Effector memory CD8-positive, alpha-beta T cell (primary cell): ENCODE measurements around the gene SAP30BP.
A peak's percentile ranks its signal among the peaks of the same experiment; 100 is the strongest.

Source experiments
- ATAC-seq: fragments of 150-1000 bp; cut with Tn5 transposase; replicated peaks from 2 replicates; pipeline ENCODE4 v1.10.0; 2021; ENCODE audit warnings: mild to moderate bottlenecking, moderate library complexity
- DNase-seq, 3 experiments: peaks; one replicate each; pipeline ENCODE4 v3.0.0; 2021
- H3K27ac Mint-ChIP-seq, 2 donors: one replicate each; pipeline ENCODE4 v1.8.0; 2022; ENCODE audit warnings: mild to moderate bottlenecking in 2 of 2, mixed read lengths in 2 of 2, moderate library complexity in 2 of 2
- H3K27me3 Mint-ChIP-seq, 2 donors: one replicate each; pipeline ENCODE4 v1.8.0; 2022; ENCODE audit warnings: mixed read lengths in 2 of 2
- H3K36me3 Mint-ChIP-seq: one replicate; pipeline ENCODE4 v1.8.0; 2022; ENCODE audit warnings: mild to moderate bottlenecking, moderate library complexity, mixed read lengths; ENCODE audit not compliant: insufficient read depth
- H3K4me1 Mint-ChIP-seq, 2 donors: one replicate each; pipeline ENCODE4 v1.8.0; 2022; ENCODE audit warnings: low read depth in 2 of 2, mixed read lengths in 2 of 2
- H3K4me3 Mint-ChIP-seq, 2 donors: one replicate each; pipeline ENCODE4 v1.8.0; 2022; ENCODE audit warnings: mild to moderate bottlenecking in 2 of 2, mixed read lengths in 2 of 2, moderate library complexity in 2 of 2
- H3K9me3 Mint-ChIP-seq, 2 donors: one replicate each; pipeline ENCODE4 v1.8.0; 2022; ENCODE audit warnings: mixed read lengths in 2 of 2

SAP30BP gene

DNA sequence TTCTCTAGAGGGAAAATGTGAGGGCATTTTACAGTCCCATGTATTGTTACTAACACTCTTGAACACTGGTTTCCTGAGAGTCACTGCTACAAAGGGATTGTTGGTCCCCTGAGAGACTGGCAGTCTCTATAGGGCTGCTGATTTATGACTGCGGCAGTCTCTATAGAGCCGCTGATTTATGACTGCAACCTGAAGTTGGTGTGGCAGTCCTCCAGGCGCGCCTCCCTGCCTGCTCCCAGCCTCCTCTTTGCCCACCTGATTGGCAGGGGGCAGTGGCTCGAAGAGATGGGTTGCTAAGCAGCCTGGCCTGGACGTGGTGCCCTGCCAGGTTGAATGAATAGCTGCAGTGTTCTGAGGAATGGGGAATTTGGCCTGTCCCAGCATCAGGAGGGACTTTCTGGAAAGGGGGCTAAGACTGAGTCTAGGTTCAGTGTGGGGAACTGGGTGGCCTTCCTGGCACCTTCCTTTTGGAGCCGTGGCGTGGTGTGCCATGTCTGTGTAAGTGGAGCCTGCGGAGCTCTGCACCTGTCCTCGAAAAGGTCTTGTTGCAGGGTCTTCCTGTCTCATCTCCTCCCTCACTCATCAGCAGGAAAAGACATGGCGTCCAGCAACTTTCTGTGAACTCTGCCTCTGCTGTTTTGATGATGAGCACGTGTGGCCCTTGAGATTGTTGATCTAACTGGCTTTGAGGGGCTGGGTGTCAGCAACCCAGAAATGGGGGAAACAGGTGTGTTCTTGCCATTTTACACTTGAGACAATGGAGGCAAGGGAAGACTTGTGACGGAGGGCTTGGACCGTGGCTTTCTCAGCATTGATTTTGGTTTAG, 24.9 kb downstream of the SAP30BP start:
- ATAC-seq, result no peak
- Mint-ChIP-seq H3K27me3 (no peaks in the 10 kb centered on the region), H3K9me3 (no peaks in the 10 kb centered on the region), H3K27ac (peak overlapping the region in 1 of 2 donors; percentile 41), H3K36me3 (peaks cover 71% of the 10 kb centered on the region), H3K4me3 (no peak overlapping the region), H3K4me1 (peaks cover 20 to 35% of the 10 kb centered on the region in 2 donors)
- no peak for DNase-seq

DNA sequence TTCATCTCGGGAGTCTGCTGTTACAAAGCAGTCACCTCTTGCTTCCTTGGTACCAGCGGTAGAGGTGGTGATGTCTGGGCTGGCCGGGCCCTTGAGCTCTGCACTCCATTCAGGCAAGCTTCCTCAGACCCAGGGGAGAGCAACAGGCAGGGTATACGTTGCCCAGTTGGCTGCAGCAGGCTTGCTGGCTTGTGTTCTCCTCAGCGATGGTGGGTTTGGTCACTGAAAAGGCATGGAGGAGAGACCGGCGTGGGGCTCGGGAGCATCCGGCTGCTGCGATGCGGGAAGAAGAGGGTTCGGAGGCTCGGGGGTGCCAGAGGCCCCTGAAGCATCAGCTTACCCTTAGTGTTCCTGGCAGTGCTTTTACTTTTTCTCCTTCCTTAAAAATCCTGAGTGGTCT, 25.8 kb downstream of the SAP30BP start:
- H3K9me3 Mint-ChIP-seq, result no peaks in the 10 kb centered on the region
- peaks cover 73% of the 10 kb centered on the region for H3K36me3 Mint-ChIP-seq
- DNase-seq (no peak), ATAC-seq (no peak)
- H3K4me1 Mint-ChIP-seq, result peaks cover 22 to 30% of the 10 kb centered on the region in 2 donors
- no peak overlapping the region for H3K27ac Mint-ChIP-seq
- no peak overlapping the region for H3K4me3 Mint-ChIP-seq
- no peaks in the 10 kb centered on the region for H3K27me3 Mint-ChIP-seq

GRCh38 chr17:75693500-75694481, 26.7 kb downstream of the SAP30BP start:
- no peaks in the 10 kb centered on the region for H3K9me3 Mint-ChIP-seq
- peaks cover 20 to 26% of the 10 kb centered on the region in 2 donors for H3K4me1 Mint-ChIP-seq
- H3K4me3 Mint-ChIP-seq, result no peak overlapping the region
- DNase-seq (no peak), ATAC-seq (no peak)
- H3K36me3 Mint-ChIP-seq, result peaks cover 75% of the 10 kb centered on the region
- no peaks in the 10 kb centered on the region for H3K27me3 Mint-ChIP-seq
- peak overlapping the region in 1 of 2 donors; percentile 32 for H3K27ac Mint-ChIP-seq

DNA sequence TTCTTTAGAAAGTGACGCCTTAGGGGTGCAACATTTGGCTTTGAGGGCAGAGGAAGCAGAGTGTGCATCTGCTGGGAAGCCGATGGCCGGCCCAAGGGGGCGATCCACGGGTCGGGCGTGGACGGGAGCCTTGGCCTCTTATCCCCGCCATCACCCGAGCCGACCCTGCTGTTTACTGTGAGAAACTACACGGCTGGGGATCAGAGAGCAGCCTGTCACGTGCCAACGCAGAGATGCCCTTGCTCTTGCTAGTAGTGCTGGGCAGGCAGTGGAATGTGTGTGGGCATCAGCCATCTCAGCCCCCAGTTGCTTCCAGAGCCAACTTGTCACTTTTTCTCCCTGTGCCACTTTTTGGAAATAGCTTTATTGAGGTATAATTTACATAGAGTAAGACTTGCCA, 27.4 kb downstream of the SAP30BP start:
- Mint-ChIP-seq H3K27me3 (no peaks in the 10 kb centered on the region), H3K9me3 (no peaks in the 10 kb centered on the region), H3K36me3 (peaks cover 73% of the 10 kb centered on the region), H3K4me3 (no peak overlapping the region), H3K27ac (peak overlapping the region; percentile 32 to 80), H3K4me1 (peaks cover 14 to 19% of the 10 kb centered on the region in 2 donors)
- no peak for DNase-seq
- no peak for ATAC-seq

GRCh38 chr17:75695141-75695829, 28.1 kb downstream of the SAP30BP start:
- H3K4me1 Mint-ChIP-seq, result peaks cover 11 to 15% of the 10 kb centered on the region in 2 donors
- ATAC-seq, result no peak
- H3K27me3 Mint-ChIP-seq, result no peaks in the 10 kb centered on the region
- no peak for DNase-seq
- H3K36me3 Mint-ChIP-seq, result peaks cover 77% of the 10 kb centered on the region
- no peak overlapping the region for H3K4me3 Mint-ChIP-seq
- no peaks in the 10 kb centered on the region for H3K9me3 Mint-ChIP-seq
- H3K27ac Mint-ChIP-seq, result peak overlapping the region in 1 of 2 donors; percentile 80

- no peak overlapping the region for H3K27ac Mint-ChIP-seq
- no peak overlapping the region for H3K4me3 Mint-ChIP-seq
- no peaks in the 10 kb centered on the region for H3K27me3 Mint-ChIP-seq
- ATAC-seq (no peak), DNase-seq (no peak)
- H3K9me3 Mint-ChIP-seq, result no peaks in the 10 kb centered on the region
- peaks cover 7 to 12% of the 10 kb centered on the region in 2 donors for H3K4me1 Mint-ChIP-seq
- H3K36me3 Mint-ChIP-seq, result peaks cover 80% of the 10 kb centered on the region
These were observed 28.7 kb downstream of the SAP30BP start for GRCh38 chr17:75695830-75696271.

GRCh38 chr17:75697651-75698291, 30.6 kb downstream of the SAP30BP start:
- DNase-seq, result no peak
- Mint-ChIP-seq H3K4me3 (no peak overlapping the region), H3K4me1 (peaks cover 0 to 3% of the 10 kb centered on the region in 2 donors), H3K27ac (no peak overlapping the region), H3K9me3 (no peaks in the 10 kb centered on the region), H3K27me3 (no peaks in the 10 kb centered on the region), H3K36me3 (peaks cover 76% of the 10 kb centered on the region)
- ATAC-seq, result no peak

DNA sequence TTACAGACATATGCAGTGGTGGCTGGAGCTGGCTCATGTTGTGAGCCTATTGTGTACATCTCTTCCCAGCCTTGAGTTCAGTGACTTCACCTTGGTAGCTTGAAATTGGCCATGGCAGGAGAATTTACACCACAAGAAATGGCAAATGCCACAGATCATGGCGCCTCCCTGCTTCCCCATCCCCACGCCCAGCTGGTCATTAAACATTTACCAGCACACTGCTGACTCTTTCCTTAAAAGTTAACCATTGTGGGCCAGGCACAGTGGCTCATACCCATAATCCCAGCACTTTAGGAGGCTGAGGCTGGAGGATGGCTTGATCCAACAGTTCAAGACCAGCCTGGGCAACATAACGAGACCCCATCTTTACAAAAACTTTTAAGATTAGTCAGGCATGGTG, 31.5 kb downstream of the SAP30BP start:
- peaks cover 0 to 3% of the 10 kb centered on the region in 2 donors for H3K4me1 Mint-ChIP-seq
- H3K36me3 Mint-ChIP-seq, result peaks cover 78% of the 10 kb centered on the region
- H3K4me3 Mint-ChIP-seq, result no peak overlapping the region
- ATAC-seq (no peak), DNase-seq (no peak)
- no peak overlapping the region for H3K27ac Mint-ChIP-seq
- no peaks in the 10 kb centered on the region for H3K9me3 Mint-ChIP-seq
- H3K27me3 Mint-ChIP-seq, result no peaks in the 10 kb centered on the region

DNA sequence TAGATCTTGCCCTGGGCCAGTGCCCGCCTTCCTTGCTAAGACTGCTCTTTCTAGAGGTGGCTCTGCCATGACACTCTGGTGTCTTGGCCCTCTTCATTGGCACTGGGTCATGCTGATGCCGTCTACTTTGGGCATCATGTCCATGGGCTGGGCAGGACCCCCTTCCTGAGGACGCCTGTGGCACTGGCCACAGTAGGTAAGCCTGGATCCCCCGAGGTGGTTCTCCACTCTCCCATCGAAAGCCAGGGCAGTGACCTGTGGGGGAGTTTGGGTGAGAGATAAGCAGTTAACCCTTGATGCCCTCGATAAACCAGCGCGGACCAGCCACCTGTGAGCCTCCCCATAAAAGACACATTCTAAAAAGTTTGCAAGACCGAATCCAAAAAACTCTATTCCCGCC, 34.1 kb downstream of the SAP30BP start:
- DNase-seq, result no peak
- Mint-ChIP-seq H3K9me3 (no peaks in the 10 kb centered on the region), H3K36me3 (peaks cover 84% of the 10 kb centered on the region), H3K4me3 (no peak overlapping the region), H3K4me1 (peaks cover 0 to 6% of the 10 kb centered on the region in 2 donors), H3K27ac (no peak overlapping the region), H3K27me3 (no peaks in the 10 kb centered on the region)
- no peak for ATAC-seq

- H3K36me3 Mint-ChIP-seq, result peaks cover 84% of the 10 kb centered on the region
- H3K27me3 Mint-ChIP-seq, result no peaks in the 10 kb centered on the region
- DNase-seq, result no peak
- no peaks in the 10 kb centered on the region for H3K9me3 Mint-ChIP-seq
- no peak overlapping the region for H3K27ac Mint-ChIP-seq
- no peak overlapping the region for H3K4me3 Mint-ChIP-seq
- H3K4me1 Mint-ChIP-seq, result peaks cover 0 to 2% of the 10 kb centered on the region in 2 donors
- ATAC-seq, result no peak
These were observed 36.1 kb downstream of the SAP30BP start for GRCh38 chr17:75703191-75703590.

- Mint-ChIP-seq H3K4me3 (no peak overlapping the region), H3K36me3 (peaks cover 85% of the 10 kb centered on the region), H3K9me3 (no peaks in the 10 kb centered on the region), H3K27ac (peak overlapping the region in 1 of 2 donors; percentile 54), H3K27me3 (no peaks in the 10 kb centered on the region), H3K4me1 (peaks cover 0 to 2% of the 10 kb centered on the region in 2 donors)
- ATAC-seq (no peak), DNase-seq (no peak)
These were observed 36.5 kb downstream of the SAP30BP start for GRCh38 chr17:75703591-75703990.

GRCh38 chr17:75704963-75705875, 38.1 kb downstream of the SAP30BP start:
- no peak for ATAC-seq
- no peak for DNase-seq
- Mint-ChIP-seq H3K9me3 (no peaks in the 10 kb centered on the region), H3K36me3 (peaks cover 78% of the 10 kb centered on the region), H3K4me1 (peaks cover 0 to 2% of the 10 kb centered on the region in 2 donors), H3K4me3 (no peak overlapping the region), H3K27ac (peak overlapping the region in 1 of 2 donors; percentile 85), H3K27me3 (no peaks in the 10 kb centered on the region)
